ENCODE results near the gene ARHGAP40.

Gene ARHGAP40

DNA sequence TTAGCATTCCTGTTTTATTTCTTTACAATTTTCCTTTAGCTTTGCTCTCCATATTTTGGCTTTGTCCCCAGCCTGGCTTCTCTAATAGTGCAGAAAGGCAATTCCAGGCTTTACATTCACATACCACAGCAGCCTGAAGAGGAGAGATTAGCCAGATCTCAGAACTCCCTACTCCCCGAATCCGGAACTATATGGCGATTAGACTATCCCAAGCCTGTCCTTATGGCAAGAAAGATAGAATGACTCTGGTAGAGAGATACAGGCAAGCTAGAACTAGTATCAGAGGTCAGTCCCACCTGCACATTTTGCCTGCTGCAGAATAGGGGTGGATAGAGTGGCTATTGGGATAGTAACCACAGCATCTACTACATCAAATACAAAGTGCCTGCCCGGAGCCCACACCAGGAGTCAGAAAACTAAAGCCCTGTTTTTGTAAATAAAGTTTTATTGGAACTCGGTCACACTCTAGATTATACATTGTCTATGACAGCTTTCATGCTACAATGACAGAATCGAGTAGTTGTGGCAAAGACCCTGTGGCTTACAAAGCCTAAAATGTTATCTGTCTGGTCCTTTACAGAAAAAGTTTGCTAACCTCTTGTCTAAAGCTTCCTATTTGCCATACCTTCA is 37.7 kb upstream of the ARHGAP40 start:
- TF ChIP-seq, protein P1, sequence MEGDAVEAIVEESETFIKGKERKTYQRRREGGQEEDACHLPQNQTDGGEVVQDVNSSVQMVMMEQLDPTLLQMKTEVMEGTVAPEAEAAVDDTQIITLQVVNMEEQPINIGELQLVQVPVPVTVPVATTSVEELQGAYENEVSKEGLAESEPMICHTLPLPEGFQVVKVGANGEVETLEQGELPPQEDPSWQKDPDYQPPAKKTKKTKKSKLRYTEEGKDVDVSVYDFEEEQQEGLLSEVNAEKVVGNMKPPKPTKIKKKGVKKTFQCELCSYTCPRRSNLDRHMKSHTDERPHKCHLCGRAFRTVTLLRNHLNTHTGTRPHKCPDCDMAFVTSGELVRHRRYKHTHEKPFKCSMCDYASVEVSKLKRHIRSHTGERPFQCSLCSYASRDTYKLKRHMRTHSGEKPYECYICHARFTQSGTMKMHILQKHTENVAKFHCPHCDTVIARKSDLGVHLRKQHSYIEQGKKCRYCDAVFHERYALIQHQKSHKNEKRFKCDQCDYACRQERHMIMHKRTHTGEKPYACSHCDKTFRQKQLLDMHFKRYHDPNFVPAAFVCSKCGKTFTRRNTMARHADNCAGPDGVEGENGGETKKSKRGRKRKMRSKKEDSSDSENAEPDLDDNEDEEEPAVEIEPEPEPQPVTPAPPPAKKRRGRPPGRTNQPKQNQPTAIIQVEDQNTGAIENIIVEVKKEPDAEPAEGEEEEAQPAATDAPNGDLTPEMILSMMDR (IDR thresholded peaks at IDR 0.05; ENCODE audit: low read depth, low read length): no peak

DNA sequence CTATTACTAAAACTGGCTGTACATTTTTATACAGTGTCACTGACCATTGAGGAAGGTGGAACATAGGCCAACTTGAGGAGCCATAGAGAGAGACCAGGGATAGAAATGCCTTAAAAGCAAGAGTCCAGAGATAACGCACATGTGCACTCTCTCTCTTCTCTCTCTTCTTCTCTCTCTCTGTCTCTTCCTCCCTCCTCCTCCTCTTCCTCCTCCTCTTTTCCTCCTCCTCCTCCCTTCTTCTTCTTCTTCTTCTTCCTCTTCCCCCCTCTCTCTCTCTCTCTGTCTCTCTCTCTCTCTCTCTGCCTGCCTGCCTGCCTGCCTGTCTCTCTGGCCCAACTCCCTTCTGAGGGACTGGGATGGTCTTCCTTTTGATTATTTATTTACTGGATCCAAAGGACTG is 36.9 kb upstream of the ARHGAP40 start:
- TF ChIP-seq, protein P1 (IDR thresholded peaks at IDR 0.05; ENCODE audit: low read depth, low read length): no peak

More for the DNA sequence above, 37.7 kb upstream of the ARHGAP40 start:
- no peak for DNase-seq (ENCODE audit: extremely low read depth, low read depth)

DNA sequence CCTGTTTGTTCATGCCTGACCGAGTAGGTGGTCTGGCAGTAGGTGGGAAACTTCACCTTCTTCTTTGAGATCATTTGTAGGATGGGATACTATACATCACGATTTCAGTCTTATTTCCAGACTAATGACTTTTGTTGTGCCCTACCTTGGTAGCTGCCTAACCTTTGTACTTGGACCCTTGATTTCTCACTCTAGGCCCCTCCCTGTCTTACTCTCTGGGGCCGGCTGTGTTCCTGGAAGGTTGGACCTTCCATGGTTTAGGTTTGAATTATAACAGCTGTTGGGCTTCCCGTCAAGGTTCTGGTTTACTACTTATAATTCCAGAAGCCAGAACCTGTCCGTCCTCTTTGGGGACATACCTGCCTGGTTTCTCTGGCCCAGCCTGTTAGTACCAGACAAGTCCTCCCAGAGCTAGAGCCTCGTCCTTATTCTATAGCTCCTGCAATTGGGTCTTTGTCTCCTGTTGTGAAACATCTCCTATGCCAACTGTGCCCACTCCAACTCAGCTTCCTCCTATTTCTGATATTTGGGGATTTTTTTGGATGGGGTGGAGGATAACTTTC is 35.5 kb upstream of the ARHGAP40 start:
- TF ChIP-seq, protein P1 (IDR thresholded peaks at IDR 0.05; ENCODE audit: low read depth, low read length): no peak
- no peak for DNase-seq (ENCODE audit: extremely low read depth, low read depth)

More for the DNA sequence above, 36.9 kb upstream of the ARHGAP40 start:
- DNase-seq (ENCODE audit: extremely low read depth, low read depth): no peak

GRCh38 chr20:38569747-38570525 is 31.7 kb upstream of the ARHGAP40 start:
- no peak for DNase-seq (ENCODE audit: extremely low read depth, low read depth)
- TF ChIP-seq, protein P1 (IDR thresholded peaks at IDR 0.05; ENCODE audit: low read depth, low read length): no peak

DNA sequence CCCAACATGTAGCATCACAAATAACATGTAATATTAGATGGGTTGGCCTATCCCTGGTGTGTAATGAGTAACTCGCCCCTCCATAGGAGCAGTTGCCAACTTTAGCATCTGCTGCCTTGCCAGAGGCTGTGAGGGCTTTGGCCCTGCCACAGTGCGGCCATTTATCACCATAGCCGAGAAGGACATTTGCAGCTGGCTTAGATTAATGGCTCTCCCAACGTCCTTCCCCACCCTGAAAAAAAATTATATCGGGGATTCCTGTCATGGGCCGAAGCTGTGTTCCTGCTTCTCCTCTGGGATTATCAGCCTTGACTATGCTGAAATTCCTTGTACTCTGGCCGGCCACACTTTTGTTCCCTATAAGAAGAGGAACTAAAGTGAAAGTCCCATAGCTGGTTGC is 28.2 kb upstream of the ARHGAP40 start:
- no peak for DNase-seq (ENCODE audit: extremely low read depth, low read depth)
- TF ChIP-seq, protein P1 (IDR thresholded peaks at IDR 0.05; ENCODE audit: low read depth, low read length): no peak

DNA sequence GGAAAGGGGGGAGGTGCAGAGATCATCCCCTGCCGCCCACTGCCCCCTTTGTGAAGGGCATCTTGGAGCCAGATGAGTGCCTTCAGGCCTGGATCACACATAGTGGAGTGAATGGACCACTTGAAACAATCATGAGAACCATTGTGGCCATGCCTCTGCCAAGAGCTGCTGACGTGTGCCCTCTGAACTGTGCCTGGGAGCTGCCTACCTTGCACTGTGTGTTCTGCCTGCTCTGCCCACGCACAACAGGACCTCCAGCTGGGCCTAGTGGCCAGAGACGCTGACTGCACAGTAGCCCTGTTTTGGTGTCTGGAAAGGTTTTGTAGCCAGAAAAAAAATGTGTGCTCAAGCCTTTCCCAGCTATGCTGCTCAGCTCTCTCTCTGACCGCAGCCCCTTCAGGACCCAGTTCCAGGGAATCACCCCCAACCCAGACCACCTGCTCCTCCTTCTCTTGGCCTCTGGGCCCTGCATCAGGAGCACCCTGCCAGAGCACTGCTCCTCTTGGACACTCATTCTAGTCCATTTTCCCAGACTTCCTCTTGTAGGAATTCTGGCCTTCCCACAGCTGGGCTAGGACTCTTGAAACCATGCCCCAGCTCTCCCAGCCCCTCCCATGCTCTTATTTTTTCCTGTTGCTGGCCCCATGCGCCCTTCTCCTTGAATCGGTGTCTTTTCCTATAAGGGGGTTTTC is 22.2 kb upstream of the ARHGAP40 start:
- TF ChIP-seq, protein P1 (IDR thresholded peaks at IDR 0.05; ENCODE audit: low read depth, low read length): no peak

More for the DNA sequence above, 22.2 kb upstream of the ARHGAP40 start:
- no peak for DNase-seq (ENCODE audit: extremely low read depth, low read depth)

Data from AG09319 (cell line).